ENCODE data around the gene IRF2. TPM values are rescaled to one million over a fixed set of nuclear protein-coding genes. Genes with fewer than 3 reads are reported as not detected.

IRF2 gene
- total and polyA plus RNA-seq, 2 of the 8 experiments (the other 6 are each of a cell fraction or from before 2014, with no cell fraction given): 13.8 to 17.0 TPM

DNA sequence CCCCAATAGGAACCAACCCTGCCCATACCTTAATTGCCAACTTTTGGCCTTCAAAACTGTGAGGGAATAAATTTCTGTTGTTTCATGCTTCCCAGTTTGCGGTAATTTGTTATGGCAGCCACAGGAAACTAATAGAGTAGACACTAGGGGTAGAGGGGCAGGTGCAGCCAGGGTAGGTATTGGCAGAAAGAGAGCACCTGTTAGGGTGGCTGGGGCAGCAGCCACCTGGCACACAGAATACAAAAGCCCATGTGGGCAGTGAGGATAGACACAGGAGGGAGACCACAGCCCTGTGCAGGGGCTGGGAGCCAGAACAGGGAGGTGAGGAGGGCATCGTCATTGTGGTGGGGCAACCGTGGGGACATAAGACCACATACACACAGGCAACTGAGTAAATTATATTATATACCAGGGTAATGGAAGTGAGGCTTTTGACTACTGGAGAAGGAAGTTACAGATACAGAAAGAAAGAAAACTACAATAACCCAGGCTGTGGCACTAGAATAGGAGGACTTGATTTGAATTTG is 28.2 kb downstream of the IRF2 start:
- H3K79me2 ChIP-seq (ENCODE audit: control insufficient read depth in 1 of 2, insufficient read depth in 2 of 2, low read length in 2 of 2): peaks cover 0 to 88% of the 10 kb centered on the region in 2 experiments
- H3K4me1 ChIP-seq (replicated peaks in 1 of 4; ENCODE audit: control insufficient read depth in 3 of 4, insufficient read depth in 4 of 4, low read length in 3 of 4): peaks cover 9 to 31% (median 28%) of the 10 kb centered on the region in 4 experiments
- no peak for FAIRE-seq

More for the DNA sequence above, 28.2 kb downstream of the IRF2 start:
- H3K9ac ChIP-seq (replicated peaks in 1 of 4; ENCODE audit: extremely low read depth in 1 of 4, low read depth in 3 of 4, low read length in 3 of 4): no peak overlapping the region; a peak in 1 of 7 replicates
- CTCF ChIA-PET (ENCODE audit: partially characterized antibody): no interaction called here
- H3K4ac ChIP-seq (replicated peaks; ENCODE audit: insufficient read length, low read depth, low read length): no peak overlapping the region
- H3K27me3 ChIP-seq (replicated peaks in 1 of 4; ENCODE audit: control insufficient read depth in 3 of 4, extremely low read depth in 1 of 4, insufficient read depth in 3 of 4, low read length in 3 of 4): no peaks in the 10 kb centered on the region
- no peak overlapping the region for H3K4me2 ChIP-seq (ENCODE audit: insufficient read depth in 1 of 2, low read depth in 2 of 2, low read length in 2 of 2)
- no peak overlapping the region; the same call in 1 of the 2 replicates for H2BK12ac ChIP-seq (ENCODE audit: low read depth, low read length)
- no peak overlapping the region for H4K91ac ChIP-seq (replicated peaks; ENCODE audit: insufficient read length, low read length)
- DNase-seq (ENCODE audit: low read depth in 1 of 2, low spot score in 2 of 2): no peak
- POLR2A ChIA-PET (ENCODE audit: partially characterized antibody): no interaction called here
- no peak overlapping the region for H2BK120ac ChIP-seq (replicated peaks; ENCODE audit: low read depth, low read length)
- peaks cover 0 to 4% of the 10 kb centered on the region in 2 experiments for H4K20me1 ChIP-seq (replicated peaks in 1 of 2; ENCODE audit: control insufficient read depth in 1 of 2, insufficient read depth in 2 of 2, low read length in 2 of 2)
- no peak overlapping the region for H3K4me3 ChIP-seq (ENCODE audit: extremely low read depth in 1 of 4, insufficient read depth in 2 of 4, low read depth in 3 of 4, low read length in 4 of 4)
- H2BK5ac ChIP-seq (ENCODE audit: low read depth, low read length): no peak overlapping the region
- H3K36me3 ChIP-seq (ENCODE audit: control insufficient read depth in 2 of 4, insufficient read depth in 4 of 4, low read length in 3 of 4): no peaks in the 10 kb centered on the region
- H2BK15ac ChIP-seq (ENCODE audit: low read length): no peak overlapping the region
- H3K23ac ChIP-seq (ENCODE audit: insufficient read length): no peak overlapping the region
- TF ChIP-seq CHD2 (IDR thresholded peaks at IDR 0.05; ENCODE audit: low read length) (no peak), ZNF274 (IDR thresholded peaks at IDR 0.05; ENCODE audit: borderline replicate concordance, extremely low read depth, low read length) (no peak), TBP (IDR thresholded peaks at IDR 0.05; ENCODE audit: low read depth, low read length) (no peak), ASH2L (IDR thresholded peaks at IDR 0.05; ENCODE audit: low read length) (no peak), CHD1 (IDR thresholded peaks at IDR 0.05; ENCODE audit: low read depth, low read length) (no peak), RFX5 (IDR thresholded peaks at IDR 0.05; ENCODE audit: borderline replicate concordance, low read depth, low read length) (no peak), HDAC2 (IDR thresholded peaks at IDR 0.05; ENCODE audit: borderline replicate concordance in 1 of 2, low read depth in 2 of 2, low read length in 2 of 2) (no peak), SIN3A (conservative IDR thresholded peaks at IDR 0.05 in 1 of 2, IDR thresholded peaks at IDR 0.05 in 1 of 2; ENCODE audit: low read depth in 1 of 2, low read length in 2 of 2) (no peak), TAF1 (IDR thresholded peaks at IDR 0.05; ENCODE audit: low read depth, low read length) (no peak), TAF7 (optimal IDR thresholded peaks at IDR 0.05; ENCODE audit: borderline replicate concordance, low read depth, low read length) (no peak), SIX5 (IDR thresholded peaks at IDR 0.05; ENCODE audit: low read depth, low read length) (no peak), POLR2A (IDR thresholded peaks at IDR 0.05; ENCODE audit: control extremely low read depth in 1 of 2, low read depth in 2 of 2, low read length in 2 of 2) (no peak)
- H2AFZ ChIP-seq (ENCODE audit: low read length): no peak overlapping the region
- H3K23me2 ChIP-seq (ENCODE audit: low read depth, low read length): no peaks in the 10 kb centered on the region
- H2AK5ac ChIP-seq (ENCODE audit: low read depth, low read length): 0 out of 2 replicates have a peak overlapping the region, but pooled peaks have one; percentile 28
- no peak overlapping the region for H3K14ac ChIP-seq (ENCODE audit: insufficient read length)
- no peak overlapping the region for H3K27ac ChIP-seq (ENCODE audit: low read depth, low read length)
- H4K5ac ChIP-seq (ENCODE audit: insufficient read length, low read depth, low read length): no peak overlapping the region
- H3K9me3 ChIP-seq (ENCODE audit: insufficient read depth in 2 of 2, low read depth in 1 of 2, low read length in 1 of 2): no peaks in the 10 kb centered on the region; a peak in 1 of 4 replicates
- H2BK20ac ChIP-seq (ENCODE audit: low read length): no peak overlapping the region
- H3K79me1 ChIP-seq (ENCODE audit: low read depth, low read length): peaks cover 7% of the 10 kb centered on the region; the same call in 1 of the 2 replicates
- no peak overlapping the region for H4K8ac ChIP-seq (ENCODE audit: extremely low read depth, insufficient read depth, low read length)
- no peak overlapping the region for H3K18ac ChIP-seq (ENCODE audit: extremely low read depth, low read length)
- no peak overlapping the region for H3K56ac ChIP-seq (replicated peaks; ENCODE audit: insufficient read length, low read depth, low read length)
- WGBS, 2 experiments (ENCODE audit: extremely low coverage in 1 of 2, insufficient coverage in 1 of 2, insufficient read length in 1 of 2, insufficient replicate concordance in 2 of 2, low coverage in 1 of 2, low lambda C conversion rate in 2 of 2, missing lambda C conversion rate in 1 of 2): 92% methylated on average over 3 of the region's 3 CpGs; no CpG with 5 or more reads in 1 of the 2 experiments
